GM12892 (cell line): Measurements from ENCODE around the gene OR51A2. TPM values are rescaled to one million over a fixed set of nuclear protein-coding genes. Genes with fewer than 3 reads are reported as not detected.
"Not testable (repeated sequence)": the region's sequence is repeated elsewhere in the genome, so short reads cannot be mapped to it uniquely, and the experiment has no call there.

ENCODE experiments used
- DNase-seq: peaks from one replicate; pipeline ENCODE4 v3.0.0; 2011; ENCODE audit not compliant: insufficient read length
- FAIRE-seq: peaks from 2 replicates; lab custom pipeline; 2011; peaks lifted over from hg19 to GRCh38; lab: Jason Lieb, UNC
- POLR2A ChIP-seq: IDR thresholded peaks from 2 replicates; pipeline ENCODE4 v1.6.1; 2011; ENCODE audit warnings: low read depth, low read length, control low read depth
- POLR2AphosphoS5 ChIP-seq: IDR thresholded peaks from 2 replicates; pipeline ENCODE4 v1.6.1; 2011; ENCODE audit warnings: low read depth, low read length, control low read depth
- TAF1 ChIP-seq: IDR thresholded peaks from 2 replicates; pipeline ENCODE4 v1.6.1; 2011; ENCODE audit warnings: low read depth, mild to moderate bottlenecking, control low read depth, low read length, borderline replicate concordance
- polyA plus RNA-seq: library from polyadenylated mRNA; unstranded; fragments of >200 nt; gene quantifications from one replicate; pipeline ENCODE4 v1.2.1, GENCODE V29; 2012; ENCODE audit warnings: missing spikeins, inconsistent platforms; ENCODE audit not compliant: missing spikeins

Gene OR51A2
- polyA plus RNA-seq: not detected

DNA sequence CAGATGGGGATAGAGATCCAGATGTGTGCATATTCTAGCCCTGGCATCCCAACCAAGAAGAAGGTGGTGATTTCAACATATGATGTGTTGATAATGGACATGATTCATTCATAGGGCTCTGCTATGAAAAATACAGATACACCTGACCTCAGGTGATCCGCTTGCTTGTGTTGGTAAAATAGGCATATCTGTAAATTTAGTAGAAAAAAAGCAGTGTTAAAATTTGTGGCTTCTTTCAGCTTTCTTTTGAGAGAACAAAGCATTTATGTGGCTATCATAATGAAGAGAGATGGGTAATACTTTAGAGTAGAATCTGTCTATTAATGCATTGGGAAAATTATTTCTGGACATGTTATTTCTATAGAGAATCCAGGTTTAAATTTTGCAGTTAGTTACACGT lies at the start of gene OR51A2:
TSS of gene OR51A2 (minus strand) at position 101 of the 400 bp plus-strand sequence. CDS start at position 101, 0 bp downstream.
- DNase-seq, FAIRE-seq: not testable (repeated sequence)

GRCh38 chr11:5004424-5005274 lies 49.1 kb upstream of the OR51A2 start:
- DNase-seq: no peak
- peak; percentile 72 for FAIRE-seq

GRCh38 chr11:4994551-4994950 lies 39.0 kb upstream of the OR51A2 start, which contains the start of gene OR51L1:
TSS of gene OR51L1 (plus strand) at chr11:4994851. CDS start at chr11:4998983, 4,132 bp downstream.
- TF ChIP-seq POLR2A (no peak), POLR2AphosphoS5 (no peak), TAF1 (no peak)
- no peak for FAIRE-seq
- DNase-seq: no peak

More at GRCh38 chr11:5004424-5005274, 49.1 kb upstream of the OR51A2 start:
- TF ChIP-seq POLR2A (no peak), POLR2AphosphoS5 (no peak), TAF1 (no peak)

DNA sequence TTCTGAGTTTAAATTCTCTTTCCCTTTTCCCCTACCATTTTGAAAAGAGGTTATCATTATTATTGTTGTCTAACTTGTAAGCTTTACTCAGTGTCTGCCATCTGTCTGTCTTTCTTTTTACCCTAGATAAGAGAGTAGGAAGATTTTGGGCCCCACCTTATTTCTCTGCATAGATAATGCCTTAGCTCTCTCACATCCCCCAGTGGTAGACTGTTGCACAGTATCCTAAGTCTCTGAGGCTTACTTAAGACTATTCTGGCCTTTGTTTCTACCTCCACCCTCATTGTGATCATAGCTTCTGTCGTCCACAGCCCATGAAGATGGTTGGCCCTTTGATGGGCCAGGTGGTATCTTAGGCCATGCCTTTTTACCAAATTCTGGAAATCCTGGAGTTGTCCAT lies 35.5 kb upstream of the OR51A2 start:
- TF ChIP-seq POLR2A (no peak), TAF1 (no peak), POLR2AphosphoS5 (no peak)
- DNase-seq (no peak), FAIRE-seq (peak; percentile 69)

- no peak for DNase-seq
- TF ChIP-seq POLR2A: no peak
- TF ChIP-seq TAF1: no peak
- TF ChIP-seq POLR2AphosphoS5: no peak
- FAIRE-seq: no peak
These were observed 28.3 kb upstream of the OR51A2 start for GRCh38 chr11:4983841-4984240.

DNA sequence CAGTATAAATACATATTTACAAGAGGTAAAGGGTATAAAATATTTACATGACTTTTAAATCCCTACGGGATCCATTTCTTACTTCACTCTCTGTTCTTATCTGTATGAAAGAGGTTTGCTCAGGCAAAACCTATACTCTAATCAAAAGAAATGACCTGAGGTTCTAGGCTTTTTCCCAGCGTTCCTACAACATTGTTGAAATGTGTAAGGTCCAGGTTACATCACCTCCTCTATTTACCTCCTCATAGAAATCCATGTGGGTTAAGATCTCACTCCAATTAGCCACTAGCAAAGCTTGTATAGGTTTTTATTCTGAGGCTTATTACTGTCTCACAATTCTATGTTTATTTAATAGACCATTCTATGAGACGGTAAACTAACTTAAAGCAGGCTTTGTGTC lies 27.2 kb upstream of the OR51A2 start:
- FAIRE-seq (no peak), DNase-seq (no peak)
- no peak for TF ChIP-seq POLR2A
- no peak for TF ChIP-seq POLR2AphosphoS5
- TF ChIP-seq TAF1: no peak

DNA sequence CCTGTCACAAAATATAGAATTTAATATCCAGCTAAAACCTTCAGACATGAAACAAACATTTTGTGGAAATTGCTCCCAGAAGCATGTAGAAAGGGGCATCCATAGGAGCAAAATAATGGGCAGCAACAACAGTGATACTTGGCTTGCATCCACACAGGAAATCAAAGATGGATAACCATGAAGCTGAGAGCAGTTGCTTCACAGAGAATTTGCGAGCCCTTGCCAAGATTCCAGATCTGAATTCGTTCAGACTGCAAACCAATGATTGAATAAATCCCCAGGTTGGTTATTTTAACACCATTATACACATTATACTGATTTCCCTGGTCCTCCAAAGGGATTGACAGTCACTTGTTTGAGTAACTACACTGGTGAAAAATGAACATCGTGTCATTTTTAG lies 23.5 kb upstream of the OR51A2 start:
- no peak for TF ChIP-seq POLR2AphosphoS5
- TF ChIP-seq TAF1: no peak
- no peak for TF ChIP-seq POLR2A
- DNase-seq (no peak), FAIRE-seq (no peak)

DNA sequence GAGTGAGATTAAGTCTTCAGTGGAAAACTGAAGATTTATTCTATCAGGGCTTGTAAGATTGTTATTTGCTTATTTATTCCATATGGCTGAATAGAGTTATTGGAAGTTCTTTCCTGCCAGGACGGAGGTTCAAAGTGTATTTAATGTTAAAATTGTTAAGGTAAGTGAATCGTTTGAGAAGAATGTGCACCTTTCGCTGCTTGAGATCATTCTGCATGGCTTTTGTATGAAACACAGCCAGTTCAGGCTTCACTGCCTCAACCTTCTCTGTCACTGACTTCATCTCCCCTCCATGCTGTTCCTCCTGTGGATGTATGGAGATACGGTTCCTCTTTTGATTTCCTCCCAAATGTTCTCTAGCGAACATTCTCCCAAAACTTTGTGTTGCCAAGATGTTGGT lies 19.9 kb upstream of the OR51A2 start:
- DNase-seq (no peak), FAIRE-seq (no peak)
- TF ChIP-seq TAF1 (no peak), POLR2A (no peak), POLR2AphosphoS5 (no peak)

DNA sequence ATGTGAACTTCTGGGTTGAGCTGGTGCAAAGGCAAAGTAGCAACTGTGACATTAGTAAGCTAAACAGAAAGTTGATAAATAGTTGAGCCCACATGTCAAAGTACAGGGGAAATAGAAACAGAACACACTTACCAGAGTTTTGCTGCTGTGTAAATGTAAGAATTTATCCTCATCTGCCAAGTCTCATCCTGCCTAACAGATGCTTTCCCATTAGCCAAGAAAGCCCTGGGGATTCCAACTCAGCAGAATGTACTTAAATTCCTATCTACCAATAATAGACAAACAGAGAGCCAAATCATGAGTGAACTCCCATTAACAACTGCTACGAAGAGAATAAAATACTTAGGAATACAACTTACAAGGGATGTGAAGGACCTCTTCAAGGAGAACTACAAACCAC lies 7.3 kb upstream of the OR51A2 start:
- no peak for TF ChIP-seq TAF1
- TF ChIP-seq POLR2AphosphoS5: no peak
- TF ChIP-seq POLR2A: no peak
- DNase-seq (no peak), FAIRE-seq (no peak)

- FAIRE-seq (peak; percentile 5), DNase-seq (no peak)
- TF ChIP-seq POLR2AphosphoS5: no peak
These were observed 5.4 kb upstream of the OR51A2 start for GRCh38 chr11:4960877-4961276.

GRCh38 chr11:4957396-4957795 lies 1.9 kb upstream of the OR51A2 start:
- FAIRE-seq: no peak
- no peak for DNase-seq
- no peak for TF ChIP-seq TAF1
- TF ChIP-seq POLR2A: no peak
- TF ChIP-seq POLR2AphosphoS5: no peak

DNA sequence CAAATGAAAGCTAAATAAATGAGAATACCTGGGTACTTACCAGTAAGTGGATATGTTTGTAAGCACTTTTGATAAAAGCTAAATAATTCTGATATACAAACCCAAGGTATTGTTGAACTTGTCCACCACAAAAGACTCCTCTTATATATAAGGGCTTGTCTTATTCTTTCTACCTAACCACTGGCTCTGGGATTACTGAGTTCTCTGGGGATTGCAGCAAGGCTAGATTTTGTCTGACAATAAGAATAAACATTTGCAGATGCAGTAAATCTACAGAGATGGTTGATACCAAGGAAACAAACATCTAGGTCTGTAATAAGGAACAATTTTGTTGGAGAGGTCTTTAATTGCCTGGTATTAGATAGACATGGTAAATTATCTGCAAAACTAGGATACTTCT lies 8.0 kb downstream of the OR51A2 start, which contains the start of gene OR51A4:
TSS of gene OR51A4 (minus strand) at position 101 of the 400 bp plus-strand sequence. CDS start 505 bp downstream, outside the sequence.
- no peak for TF ChIP-seq POLR2AphosphoS5
- TF ChIP-seq TAF1: no peak
- no peak for TF ChIP-seq POLR2A
- FAIRE-seq (no peak), DNase-seq (no peak)
